ENCODE data around the gene NEK3.
"Not testable (repeated sequence)": the region's sequence is repeated elsewhere in the genome, so short reads cannot be mapped to it uniquely, and the experiment has no call there.

NEK3 gene

DNA sequence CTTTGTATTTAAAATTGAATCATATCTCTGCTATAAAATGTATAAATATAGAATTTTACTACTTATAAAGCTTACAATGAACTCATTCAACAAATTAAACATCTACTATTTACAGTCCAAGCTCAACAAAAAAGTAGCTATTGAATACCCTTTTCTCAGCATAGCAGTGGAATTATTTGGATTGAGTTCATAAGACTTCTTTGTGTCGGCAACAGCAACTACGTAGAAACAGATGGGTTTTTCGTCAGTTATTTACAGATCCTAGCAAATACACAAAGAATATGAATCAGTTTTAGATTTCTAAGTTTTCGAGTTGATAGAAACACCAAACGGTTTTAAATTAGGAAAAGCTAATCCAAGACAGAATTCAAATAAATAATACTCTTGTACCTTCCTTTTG is 10.4 kb upstream of the NEK3 start:
- DNase-seq = no peak

DNA sequence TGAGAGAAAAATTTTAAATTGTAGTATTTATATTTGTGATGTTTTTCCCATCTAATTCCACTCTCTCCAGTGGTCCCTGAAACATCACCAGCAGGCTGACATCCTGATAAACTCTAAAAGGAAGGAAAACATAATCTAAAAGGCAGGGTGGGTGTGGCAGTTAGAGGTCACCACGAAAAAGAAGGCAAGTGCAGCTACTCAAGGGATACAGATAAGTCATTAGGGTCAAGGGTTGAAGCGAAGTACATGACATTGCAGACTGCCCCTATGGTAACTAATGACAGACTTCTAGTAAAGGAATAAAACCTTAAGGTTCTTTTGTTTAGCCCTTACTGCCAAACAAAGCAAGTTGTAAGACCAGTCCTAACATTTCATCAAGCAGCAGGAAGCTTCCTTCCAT is 6.0 kb upstream of the NEK3 start:
- no peak for DNase-seq

DNA sequence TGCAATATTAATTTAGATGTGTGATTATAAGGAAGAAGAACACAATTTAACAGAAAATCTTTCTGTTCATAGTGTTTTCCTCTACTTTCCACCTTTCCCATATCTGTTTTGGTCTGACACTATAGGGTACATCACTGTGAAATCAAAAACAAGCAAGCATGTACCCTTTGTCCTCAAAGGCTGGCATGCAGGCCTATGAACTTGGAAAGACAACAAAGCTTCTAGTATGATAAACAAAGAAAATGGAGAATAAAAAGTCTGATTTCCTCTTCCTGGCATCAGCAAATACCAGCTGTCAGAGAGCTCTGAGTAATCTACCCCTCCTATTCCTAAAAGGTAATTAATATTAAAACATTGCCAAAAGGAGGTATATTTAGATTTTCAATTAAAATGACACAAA is 5.6 kb upstream of the NEK3 start:
- DNase-seq = no peak

DNA sequence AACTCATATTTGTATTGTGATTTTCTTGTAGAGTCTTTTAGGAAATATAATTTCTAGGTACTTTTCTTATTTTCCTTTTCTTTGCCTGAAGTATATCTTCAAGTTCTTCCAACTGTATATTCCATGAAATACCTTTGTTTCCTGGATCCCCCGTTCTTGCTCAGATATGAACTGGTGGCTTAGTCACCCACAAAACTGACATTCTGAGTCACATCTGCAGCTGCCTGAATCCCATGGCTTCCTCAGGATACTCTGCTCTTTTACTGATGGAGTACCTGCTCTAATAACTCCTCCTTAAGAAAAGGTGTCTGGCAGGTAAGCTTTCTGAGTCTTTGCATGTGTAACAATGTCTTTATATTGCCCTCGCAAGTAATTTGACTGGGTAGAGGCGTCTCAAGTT is 4.5 kb upstream of the NEK3 start:
- not testable (repeated sequence) for DNase-seq

DNA sequence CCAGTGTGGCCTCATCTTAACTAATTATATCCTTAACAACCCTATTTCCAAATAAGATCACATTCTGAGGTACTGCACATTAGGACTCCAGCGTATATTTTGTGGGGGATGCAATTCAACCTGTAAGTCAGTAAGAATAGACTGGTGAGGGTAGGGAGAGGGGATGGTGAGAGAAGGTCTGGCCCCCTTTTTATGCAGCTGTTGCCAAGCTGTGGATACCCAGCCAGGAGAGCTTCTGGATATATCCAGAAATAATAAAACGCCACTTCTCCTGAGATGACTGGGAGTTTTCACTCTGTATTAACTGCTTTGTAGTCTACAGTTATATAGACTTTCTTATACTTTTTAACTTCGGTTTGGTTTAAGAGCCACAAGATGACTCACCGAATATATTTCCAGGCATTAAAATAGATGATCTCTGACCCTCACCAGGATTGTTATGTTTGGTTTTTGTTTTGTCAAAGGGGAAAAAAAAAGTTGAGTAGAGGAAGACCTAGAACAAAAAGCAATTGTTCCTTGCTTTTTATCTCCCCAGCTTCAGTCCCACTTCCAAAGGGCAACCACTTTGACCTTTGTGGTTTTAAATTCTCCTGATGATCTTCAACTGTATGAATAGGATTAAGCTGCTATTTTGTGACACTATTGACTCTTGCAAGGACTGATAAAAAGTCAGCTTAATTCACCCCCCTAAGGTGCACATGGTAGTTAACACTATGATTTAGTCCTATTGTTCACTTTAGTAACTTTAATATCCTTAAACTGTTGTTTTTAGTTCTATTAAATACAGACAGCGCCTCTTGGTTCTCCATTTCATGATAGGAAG is 3.1 kb upstream of the NEK3 start:
- no peak for DNase-seq

DNA sequence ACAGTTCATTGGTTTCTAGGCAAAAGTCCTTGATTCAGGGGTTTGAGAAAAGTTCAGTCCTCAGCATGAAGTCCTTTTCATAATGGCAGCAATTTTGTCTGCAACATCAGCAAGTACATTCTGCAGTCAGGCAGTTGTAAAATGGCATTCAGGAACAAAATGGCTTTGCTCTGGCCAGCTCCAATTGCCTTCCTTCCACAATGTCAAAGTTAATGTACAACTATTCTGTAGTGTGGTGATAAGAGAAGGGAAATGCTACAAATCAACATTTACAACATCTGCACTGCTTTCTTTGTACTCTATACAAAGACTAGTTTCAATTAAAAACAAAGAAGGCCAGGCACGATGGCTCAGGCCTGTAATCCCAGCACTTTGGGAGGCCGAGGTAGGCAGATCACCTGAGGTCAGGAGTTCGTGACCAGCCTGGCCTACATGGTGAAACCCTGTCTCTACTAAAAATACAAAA is 1.8 kb upstream of the NEK3 start:
- DNase-seq = no peak

DNA sequence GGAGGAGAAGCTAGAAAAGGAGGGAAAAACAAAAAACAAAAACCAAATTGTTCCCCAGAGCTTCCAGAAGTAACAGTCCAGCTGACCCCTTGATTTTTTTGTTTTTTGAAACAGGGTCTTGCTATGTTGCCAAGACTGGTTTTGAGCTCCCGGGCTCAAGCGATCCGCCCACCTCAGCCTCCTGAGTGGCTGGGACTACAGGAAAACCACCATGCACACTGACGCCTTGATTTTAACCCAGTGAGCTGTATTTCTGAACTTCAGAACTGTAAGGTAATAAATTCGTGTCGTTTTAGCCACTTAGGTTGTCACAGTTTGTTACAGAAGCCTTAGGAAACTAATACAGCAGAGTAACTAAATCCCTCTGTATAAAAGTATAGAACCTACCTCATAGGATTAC is 1.1 kb upstream of the NEK3 start:
- DNase-seq = no peak

DNA sequence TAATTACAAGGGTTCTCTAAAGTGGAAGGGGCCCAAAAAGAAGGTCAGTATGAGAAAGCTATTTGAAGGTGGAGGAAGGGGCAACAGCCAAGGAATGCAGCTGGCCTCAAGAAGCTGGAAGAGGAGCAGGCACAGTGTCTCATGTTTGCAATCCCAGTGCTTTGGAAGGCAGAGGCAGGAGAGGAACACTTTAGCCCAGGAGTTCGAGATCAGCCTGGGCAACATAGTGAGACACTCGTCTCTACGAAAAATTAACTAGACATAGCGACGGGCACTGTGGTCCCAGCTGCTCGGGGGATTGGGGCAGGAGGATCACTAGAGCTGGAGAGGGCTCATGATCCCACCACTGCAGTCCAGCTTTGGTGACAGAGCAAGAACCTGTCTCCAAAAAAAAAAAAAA is 656 bp upstream of the NEK3 start:
- no peak for DNase-seq

DNA sequence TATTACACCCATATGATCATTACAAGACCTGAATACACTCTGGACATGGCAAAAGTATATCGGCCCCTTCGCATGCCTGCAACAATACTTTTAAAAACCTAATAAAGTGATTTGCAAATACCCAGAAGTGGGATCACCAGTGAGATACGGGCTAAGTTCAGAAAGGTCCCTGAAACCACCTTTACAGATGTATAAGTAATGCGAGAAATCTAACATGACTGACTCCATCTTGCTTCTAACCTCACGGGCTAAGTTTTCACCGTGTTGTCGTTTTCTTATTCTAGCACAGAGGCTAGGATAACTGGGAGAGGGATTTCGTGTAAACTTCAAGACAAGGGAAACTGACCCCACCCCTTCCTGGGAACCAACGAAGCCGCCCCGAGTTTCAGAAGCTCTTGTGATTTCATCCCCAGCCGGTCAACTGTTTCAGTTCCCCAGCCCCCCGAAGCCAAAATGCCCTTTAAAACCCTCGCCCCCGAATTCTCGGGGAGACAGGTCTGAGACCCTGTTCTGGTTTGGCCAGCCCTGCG is 703 bp downstream of the NEK3 start:
- DNase-seq = no peak

DNA sequence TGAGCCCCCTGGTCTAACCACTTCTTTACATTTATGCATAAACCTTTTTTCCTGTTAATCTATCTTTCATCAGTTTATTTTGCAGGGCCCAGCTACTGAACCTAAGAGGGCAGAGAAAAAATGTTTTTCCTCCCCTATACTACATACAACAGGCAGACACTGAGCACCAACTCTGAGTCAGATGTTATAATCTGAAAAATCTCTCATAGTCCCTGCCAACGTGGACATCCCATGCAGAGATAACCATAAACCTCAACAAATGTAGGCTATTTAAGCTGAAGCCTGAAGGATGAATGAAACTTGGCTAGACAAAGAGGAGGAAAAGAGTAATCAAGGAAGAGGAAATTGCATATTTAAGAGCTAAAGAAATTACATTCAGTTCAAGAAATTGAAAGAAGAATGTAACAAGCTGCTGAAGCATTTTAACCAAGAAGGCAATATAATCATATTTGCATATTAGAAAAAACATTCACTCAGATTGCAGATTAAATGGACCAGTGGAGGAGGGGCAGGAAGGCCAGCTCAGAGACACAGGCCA is 2.6 kb downstream of the NEK3 start:
- DNase-seq = no peak

DNA sequence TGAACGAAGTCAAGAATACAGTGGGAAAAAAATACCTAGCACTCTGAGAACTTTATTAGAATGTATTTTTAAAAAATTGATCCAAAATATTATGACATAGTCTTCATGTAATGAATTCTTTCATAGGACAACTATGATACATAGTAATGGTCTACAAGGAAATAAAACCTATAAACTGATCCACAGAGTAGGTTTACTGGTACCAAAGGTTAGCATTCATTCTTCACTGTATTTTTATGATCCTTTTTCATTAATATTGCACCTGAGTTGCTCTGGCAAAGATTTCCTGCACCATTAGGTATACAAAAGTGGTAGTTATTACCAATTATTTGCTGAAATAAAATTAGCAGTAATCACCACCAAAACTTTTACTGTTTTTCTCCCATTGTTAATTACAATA is 4.2 kb downstream of the NEK3 start:
- DNase-seq = no peak

DNA sequence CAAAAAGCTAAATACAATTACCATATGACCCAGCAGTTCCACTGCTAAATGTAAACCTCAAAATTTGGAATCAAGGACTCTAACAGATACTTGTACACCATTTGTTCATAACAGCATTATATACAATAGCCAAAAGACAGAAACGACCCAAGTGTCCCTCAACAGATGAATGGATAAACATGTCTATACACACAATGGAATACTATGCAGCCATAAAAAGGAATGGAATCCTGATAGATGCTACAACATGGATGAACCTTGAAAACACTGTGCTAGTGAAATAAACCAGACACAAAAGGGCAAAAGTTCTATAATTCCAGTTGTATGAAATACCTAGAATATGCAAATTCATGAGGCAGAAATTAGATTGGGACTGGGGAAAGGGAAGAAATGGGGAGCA is 12.2 kb downstream of the NEK3 start:
- DNase-seq = no peak

DNA sequence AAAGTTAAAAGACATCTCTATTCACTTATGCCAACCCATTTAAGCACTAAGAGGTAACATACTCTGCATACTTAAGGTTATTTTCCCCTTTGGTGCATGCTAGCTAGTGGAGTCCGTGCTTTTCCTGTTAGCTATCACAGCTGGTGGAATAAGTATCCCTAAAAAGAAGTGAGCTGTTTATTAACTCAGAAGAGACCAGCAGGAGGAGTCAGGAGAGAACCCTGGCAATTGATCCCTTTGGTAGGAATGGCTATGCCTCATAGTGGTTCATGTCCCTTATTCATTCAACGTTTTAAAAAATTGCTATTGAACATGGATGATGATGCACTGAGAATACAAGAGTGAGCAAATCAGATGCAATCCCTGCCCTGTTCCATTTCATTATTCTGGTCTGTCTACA is 18.1 kb downstream of the NEK3 start:
- DNase-seq = no peak

DNA sequence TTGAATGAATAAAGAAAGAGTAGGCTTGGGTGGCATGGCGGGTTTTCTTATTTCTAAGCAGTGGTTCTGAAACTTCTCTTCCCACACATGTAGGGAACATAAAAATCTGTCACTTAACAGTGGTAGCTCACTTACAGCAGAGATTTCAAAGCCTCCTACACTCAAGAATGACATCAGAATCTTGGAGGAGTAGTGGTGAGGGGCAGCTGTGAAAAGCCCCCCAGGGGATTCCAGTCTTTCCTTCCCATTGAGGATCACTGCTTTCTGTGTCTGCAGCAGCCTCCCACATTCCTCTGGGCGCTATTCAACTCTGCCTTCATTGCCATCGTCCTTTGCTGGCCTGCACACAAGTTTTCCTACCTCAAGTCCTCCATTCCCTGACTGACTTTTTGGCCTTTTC is 21.9 kb downstream of the NEK3 start:
- no peak for DNase-seq

DNA sequence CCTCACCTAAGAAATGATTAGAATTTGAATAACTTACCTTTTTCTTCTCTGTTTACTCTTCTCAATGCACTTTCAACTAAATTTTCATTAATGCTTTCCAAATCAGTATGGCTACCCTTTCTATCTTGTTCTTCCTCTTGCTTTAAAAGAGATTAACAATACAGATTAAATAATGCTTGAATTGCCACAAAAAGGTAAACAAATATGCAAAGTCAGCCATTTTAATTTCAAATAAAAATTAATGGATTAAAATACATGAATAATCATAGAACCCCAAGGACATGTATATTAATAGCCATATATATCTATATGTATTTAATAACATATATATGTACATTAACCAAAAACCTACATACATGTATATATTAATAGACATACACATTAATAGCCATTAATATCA is 22.6 kb downstream of the NEK3 start:
- no peak for DNase-seq

DNA sequence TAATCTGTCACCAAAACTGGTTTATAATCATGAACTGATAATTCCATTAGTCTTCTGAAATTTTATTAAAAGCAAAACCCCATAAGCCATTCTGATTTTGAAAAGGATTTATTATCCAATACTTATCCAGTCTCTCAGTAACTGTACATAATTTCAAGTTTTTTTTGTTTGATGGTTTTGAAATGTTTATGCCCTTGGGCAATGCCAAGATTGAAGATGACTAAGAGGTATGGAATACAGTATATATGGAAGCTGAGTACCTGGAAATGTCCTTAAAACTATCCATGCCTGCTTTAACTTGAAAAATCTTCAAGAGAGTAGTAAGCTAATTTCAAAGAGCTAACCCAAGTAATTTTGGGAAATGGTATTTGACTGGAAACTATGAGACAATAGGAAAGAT is 28.8 kb downstream of the NEK3 start:
- no peak for DNase-seq

DNA sequence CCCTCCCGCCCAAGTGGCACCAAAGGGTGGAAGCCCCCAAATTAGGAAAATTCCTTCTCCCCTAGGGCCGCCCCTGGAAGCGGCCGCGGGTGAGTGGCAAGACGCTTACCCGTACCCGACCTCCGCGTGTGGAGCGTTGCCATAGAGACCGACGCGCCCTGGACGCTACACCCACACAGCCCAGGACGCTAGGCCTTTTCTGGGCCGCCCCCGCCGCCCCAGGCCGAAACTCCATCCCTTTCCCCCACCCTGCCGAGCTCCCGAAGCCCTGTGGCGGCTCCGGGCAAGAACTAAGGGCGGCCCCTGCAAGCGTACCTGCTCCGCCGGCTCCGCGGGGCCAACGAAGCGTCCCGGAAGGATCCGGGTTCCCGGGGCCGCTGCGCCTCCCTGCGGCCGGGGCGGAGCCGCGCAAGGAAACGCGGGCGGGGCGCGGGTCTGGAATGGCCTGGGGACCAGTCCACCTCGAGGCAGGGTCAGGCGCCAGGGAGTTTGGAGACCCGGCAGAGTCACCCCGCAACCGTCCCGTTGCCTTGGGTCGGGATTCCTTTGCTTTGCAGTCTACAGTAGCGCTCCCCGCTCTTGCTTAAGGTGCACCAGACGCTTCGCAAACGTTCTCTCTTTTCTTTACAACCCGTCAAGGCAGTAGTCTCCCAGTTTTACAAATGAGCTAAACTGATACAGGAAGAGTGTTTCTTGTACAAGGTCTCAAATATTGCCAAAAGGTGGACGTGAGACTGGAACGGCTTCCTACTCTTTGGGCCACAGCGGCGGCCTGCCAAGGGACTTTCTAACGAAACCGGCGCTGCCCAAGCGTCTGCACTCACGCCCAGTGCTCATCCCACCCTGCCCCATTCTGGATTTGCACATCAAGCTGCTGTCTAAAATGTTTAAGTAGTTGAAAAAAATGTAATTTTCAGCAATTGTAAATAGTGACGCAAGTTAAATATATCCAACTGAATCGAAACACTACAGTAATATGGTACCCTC is 30.4 kb downstream of the NEK3 start, which contains the start of gene NEK5:
Gene NEK5 (minus strand): TSS at position 360 of the 987 bp plus-strand sequence. CDS start 1,591 bp downstream, outside the sequence.
- DNase-seq = no peak

DNA sequence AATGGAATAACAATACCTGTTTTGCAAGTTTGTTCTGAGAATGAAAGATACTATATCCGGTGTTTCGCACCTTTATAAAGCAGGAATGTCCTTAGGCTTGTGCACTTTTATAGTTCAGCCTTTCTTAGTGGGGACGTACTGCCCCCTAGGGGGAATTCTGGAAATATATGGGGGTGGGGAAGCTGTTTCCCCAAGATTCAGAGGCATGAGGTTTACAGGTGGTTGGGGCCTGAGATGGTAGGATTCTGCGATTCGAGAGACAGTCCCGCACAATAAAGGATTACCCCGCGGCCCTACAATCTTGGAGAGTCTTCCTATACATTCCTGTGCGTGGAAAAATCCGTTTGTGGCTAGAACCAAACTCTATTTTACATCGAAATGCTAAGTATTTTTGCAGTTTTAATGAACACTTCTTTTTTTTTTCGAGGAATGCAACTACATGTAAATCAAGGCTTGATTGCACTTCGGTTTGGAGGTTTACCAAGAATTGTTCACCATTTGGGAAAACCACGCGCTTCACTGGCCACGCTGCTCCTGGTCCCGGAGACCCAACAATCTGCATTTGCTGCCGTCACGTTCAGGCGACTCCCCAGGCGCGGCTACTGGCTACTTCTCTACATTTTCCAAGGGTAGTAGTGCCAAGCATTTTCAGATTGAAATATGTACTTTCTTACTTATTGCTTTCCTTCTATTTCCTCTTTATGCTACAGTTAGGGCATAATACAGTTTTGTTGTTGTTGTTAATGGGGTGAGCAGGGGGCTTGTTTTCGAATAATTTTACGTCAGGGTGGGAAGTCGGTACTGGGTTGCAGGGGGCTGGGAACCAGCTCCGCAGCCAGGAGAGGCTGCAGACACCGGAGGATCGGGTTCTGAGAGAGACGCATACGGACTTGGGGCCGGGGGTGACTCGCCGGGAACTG is 31.4 kb downstream of the NEK3 start:
- DNase-seq = peak; percentile 7

DNA sequence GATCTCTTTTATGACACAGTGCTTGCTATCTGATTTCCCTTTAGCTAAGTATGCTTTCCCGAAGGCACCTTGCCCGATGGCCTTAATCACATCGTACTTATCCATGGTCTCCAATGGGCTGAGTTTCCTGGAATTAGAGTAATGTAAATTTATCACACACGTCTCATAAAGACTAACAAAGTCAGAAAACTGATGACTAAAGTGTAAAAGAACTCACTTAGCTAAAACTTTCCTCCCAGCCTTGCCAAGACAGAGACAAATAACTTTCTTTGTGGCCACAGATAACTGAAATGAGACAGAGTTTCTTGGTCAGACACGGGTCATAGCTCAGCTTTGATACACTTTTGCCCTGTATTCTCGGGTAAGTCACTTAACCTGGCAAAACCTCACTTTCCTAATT is 32.0 kb downstream of the NEK3 start:
- DNase-seq = no peak

DNA sequence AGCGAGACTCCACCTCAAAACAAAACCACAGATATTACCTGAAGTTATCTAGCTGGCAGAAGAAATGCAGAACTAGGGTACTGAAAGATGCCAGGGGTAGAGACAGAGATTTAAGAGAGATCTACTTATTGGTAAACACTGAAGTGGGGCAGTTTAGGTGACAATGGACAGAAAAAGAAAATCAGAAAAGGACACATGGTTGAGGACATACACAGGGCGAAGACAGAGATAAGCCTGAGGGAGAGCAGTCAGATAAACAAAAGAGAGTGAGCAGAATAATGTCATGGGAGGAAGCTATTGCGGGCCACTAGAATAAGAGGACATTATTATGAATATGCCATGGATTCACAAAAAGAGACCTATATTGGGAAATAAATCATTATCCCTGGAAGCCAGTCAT is 33.9 kb downstream of the NEK3 start:
- no peak for DNase-seq

DNA sequence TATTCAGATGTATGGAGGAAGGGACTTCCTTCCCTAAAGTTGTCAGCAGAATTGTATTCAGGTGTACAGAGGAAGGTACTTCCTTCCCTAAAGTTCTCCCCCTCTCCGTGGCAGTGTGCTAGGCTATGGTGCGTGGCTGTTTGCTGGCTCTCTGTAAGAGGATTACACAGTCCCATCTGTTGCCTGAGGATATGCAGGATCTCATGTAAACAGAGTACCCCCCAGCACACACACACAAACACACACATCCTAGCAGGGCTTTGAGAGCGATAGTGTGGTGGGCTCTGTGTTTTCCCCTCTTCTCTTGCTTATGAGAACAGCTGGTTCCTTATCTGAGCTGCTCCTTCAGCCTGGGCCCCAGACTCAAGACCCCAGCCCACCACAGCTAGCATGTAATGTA is 40.8 kb downstream of the NEK3 start:
- no peak for DNase-seq

DNA sequence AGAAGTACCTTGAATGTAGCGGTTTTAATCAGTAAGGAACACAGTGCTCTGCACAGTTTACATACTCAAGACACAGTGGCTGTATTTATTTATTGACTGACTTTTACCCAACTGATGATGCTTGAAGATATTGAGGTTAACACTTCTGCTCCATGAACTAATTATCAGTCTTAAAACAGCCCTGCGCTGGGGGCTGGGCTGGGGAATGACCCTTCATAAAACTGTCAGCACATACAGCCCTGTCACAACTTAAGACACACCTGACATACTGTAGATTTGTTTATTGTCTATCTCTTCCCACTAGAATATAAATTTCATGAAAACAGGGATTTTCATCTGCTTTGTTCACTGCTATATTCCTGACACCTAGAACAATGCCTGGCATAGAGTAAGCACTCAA is 41.3 kb downstream of the NEK3 start:
- no peak for DNase-seq

Data from DMS79 (cell line).